GM12875 (cell line): ENCODE results near the gene NUDT1.

Experiments
- H3K4me3 ChIP-seq: one replicate; pipeline ENCODE4 v1.5.1; 2011; ENCODE audit warnings: low read depth, low read length, control low read depth
- TF ChIP-seq, protein P1 (sequence below): IDR thresholded peaks from 2 replicates; pipeline ENCODE4 v1.5.1; 2011; ENCODE audit warnings: low read depth, mild to moderate bottlenecking, control low read depth, inconsistent platforms, low read length, moderate library complexity, borderline replicate concordance; ENCODE audit not compliant: insufficient read depth

Gene NUDT1

DNA sequence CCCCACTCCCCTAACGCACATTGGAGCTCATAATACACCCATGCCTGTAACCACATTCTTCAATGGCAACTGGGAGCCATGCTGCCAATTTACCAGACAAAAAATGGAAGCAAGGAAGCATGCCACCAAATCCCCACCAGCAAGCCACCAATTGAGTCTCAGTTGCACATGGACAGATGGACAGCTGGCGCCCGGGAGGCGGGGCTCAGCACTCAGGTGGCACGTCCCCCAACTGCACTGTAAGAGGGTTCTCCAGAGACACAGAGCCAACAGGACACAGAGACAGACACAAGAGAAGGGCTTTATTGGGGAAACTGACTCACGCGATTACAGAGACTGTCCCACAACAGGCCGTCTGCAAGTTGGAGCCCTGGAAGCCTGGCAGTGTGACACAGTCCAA is 11.8 kb upstream of the NUDT1 start:
- TF ChIP-seq, protein P1, sequence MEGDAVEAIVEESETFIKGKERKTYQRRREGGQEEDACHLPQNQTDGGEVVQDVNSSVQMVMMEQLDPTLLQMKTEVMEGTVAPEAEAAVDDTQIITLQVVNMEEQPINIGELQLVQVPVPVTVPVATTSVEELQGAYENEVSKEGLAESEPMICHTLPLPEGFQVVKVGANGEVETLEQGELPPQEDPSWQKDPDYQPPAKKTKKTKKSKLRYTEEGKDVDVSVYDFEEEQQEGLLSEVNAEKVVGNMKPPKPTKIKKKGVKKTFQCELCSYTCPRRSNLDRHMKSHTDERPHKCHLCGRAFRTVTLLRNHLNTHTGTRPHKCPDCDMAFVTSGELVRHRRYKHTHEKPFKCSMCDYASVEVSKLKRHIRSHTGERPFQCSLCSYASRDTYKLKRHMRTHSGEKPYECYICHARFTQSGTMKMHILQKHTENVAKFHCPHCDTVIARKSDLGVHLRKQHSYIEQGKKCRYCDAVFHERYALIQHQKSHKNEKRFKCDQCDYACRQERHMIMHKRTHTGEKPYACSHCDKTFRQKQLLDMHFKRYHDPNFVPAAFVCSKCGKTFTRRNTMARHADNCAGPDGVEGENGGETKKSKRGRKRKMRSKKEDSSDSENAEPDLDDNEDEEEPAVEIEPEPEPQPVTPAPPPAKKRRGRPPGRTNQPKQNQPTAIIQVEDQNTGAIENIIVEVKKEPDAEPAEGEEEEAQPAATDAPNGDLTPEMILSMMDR, result no peak
- no peak overlapping the region for H3K4me3 ChIP-seq

DNA sequence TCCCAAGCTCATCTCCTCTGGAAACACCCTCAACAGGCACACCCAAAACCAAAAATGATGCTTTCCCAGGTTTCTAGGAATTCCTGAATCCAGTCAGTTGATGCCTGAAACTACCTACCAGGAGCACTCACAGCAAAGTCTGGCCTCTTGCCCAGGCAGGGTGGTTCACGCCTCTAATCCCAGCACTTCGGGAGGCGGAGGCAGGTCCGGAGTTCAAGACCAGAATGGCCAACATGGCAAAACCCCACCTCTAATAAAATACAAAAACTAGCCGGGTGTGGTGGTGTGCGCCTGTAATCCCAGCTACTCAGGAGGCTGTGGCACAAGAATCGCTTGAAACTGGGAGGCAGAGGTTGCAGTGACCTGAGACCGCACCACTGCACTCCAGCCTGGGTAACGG is 11.1 kb upstream of the NUDT1 start:
- H3K4me3 ChIP-seq, result no peak overlapping the region
- TF ChIP-seq, protein P1, result no peak

DNA sequence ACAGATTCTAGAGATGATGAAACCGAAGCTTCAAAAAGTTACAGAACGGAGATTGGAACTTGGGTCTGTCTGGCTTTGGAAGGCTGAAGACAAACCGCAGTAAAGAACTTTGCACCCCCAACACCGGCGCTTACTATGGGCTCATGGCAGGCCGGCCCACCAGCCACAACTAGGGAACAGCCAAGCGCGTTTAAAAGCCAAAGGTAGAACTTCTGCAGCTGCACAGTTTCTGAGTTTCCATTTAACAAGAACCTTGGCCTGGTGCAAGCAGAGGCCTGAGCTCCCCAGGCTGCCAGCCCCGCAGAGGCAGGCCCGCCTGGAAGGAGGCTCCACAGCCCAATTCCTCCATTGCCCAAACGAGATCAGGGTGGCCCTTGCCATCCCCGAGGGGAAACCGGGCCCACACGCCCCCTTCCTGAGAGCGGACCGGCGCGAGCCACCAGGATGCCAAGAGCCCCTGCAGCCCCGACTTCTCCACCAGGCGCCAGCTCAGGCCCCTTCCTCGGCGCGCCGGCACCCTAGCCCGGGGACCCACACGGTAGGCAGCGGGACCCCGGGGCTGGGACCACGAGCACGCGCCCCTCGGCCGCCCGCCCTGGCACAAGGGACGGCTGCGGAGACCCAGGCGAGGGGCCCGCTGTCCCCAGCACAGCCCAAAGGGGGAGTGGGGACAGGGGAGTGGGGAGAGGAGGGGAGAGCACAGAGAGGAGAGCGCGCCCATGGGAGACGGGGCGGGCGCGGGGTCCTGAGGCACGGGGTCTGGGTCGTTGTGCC is 9.8 kb upstream of the NUDT1 start:
- peak overlapping the region; percentile 88 for H3K4me3 ChIP-seq
- TF ChIP-seq, protein P1, result no peak

DNA sequence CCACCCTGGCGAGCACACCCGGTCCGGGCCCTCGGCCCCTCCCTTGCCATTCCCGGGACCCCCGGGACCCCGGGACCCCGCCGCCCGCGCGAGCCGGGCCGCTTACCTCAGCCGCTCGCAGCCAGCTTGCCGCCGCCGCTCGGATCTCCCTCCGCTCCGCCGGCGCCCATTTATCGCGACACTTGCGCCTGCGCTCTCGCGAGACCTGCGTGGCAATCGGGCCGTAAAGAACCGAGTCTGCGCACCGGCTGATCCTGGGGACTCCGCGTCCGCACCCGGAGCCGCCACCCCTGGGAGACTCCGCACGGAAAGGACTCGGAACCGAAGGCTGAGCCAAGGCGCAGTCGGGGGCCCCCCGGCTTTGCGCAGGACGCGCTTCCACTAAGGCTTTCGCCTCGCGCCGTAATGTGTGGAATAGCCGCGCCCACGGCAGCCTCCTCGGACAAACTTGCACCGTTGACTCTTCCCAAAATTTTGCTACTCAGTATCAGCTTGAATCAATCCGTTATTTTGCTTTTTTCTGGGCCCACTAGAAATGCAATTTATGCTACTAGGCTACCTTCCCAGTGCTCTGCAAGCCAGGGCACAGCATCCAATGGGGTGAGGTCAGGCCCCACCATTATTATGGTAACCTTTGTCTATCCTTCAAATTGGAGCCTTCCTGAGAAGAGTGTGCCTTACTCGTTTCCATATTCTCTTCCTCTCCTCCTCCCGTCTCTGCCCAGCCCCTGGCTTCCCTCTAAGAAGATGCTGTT is 9.1 kb upstream of the NUDT1 start, which contains the start of gene MAD1L1:
MAD1L1 (minus strand) TSS at position 180 of the 755 bp plus-strand sequence. CDS start 2,812 bp downstream, outside the sequence.
- TF ChIP-seq, protein P1, result no peak
- peak within 1 kb of the TSS; percentile 88 for H3K4me3 ChIP-seq

DNA sequence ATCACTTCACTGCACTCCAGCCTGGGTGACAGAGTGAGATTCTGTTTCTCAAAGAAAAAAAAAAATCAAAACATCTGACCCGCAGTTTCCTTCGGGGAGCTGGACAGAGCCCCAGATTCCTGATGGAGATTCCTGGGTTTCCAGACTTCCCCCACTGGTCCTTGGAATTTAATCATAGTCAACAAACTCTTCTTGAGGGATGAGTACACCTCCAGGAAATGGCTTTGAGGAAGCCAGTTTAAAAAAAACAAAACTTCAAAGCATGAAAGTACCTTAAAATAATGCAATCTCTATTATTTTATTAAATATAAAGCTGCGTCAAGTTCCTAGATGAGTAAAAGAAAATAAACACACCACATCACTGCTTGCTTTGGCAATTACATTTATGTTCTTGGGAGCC is 8.1 kb upstream of the NUDT1 start:
- no peak overlapping the region for H3K4me3 ChIP-seq
- TF ChIP-seq, protein P1, result no peak

DNA sequence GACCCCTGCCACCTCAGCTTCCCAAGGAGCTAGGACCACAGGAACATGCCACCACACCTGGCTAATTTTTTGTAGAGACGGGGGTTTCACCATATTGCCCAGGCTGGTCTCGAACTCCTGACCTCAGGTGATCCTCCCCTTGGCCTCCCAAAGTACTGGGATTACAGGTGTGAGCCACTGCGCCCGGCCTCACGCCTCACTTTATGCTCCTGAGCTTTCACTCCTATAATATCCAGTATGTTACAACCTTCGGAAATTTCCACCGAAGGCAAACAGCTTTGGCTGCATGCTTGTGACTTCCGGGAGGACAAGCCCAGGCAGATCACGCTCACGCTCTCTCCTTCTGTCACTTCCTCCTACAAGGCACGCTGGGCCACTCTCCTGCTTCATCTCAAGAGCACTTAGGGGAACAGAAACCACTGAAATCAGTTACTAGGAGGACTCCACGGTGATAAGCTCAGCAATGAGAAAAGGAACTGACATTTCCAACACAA is 4.9 kb upstream of the NUDT1 start:
- no peak overlapping the region for H3K4me3 ChIP-seq
- TF ChIP-seq, protein P1, result no peak
